Liver (tissue), 9 donors: ENCODE data around the gene TNFAIP8. TPM values are rescaled to one million over a fixed set of nuclear protein-coding genes. Genes with fewer than 3 reads are reported as not detected.

Source experiments
- DNase-seq: peaks from one replicate; pipeline ENCODE4 v3.0.0-alpha.2; 2017; ENCODE audit warnings: low spot score
- H3K27ac ChIP-seq, 2 donors: one replicate each; pipeline ENCODE4 v1.7.0; 2013; ENCODE audit warnings: inconsistent platforms in 2 of 2, low read length in 2 of 2, control low read depth in 1 of 2, low read depth in 1 of 2, mild to moderate bottlenecking in 1 of 2
- H3K27me3 ChIP-seq, 4 donors: one replicate each; pipeline versions ENCODE4 v1.6.1 to v1.7.0; 2013; ENCODE audit warnings: low read length in 3 of 4, inconsistent platforms in 1 of 4, mild to moderate bottlenecking in 1 of 4, moderate library complexity in 1 of 4; ENCODE audit not compliant: control insufficient read depth in 4 of 4, insufficient read depth in 4 of 4
- H3K36me3 ChIP-seq, 4 donors: one replicate each; pipeline versions ENCODE4 v1.6.1 to v1.7.0; 2013; ENCODE audit warnings: low read length in 3 of 4, mild to moderate bottlenecking in 3 of 4, low read depth in 1 of 4, moderate library complexity in 1 of 4; ENCODE audit not compliant: control insufficient read depth in 4 of 4, insufficient read depth in 3 of 4
- H3K4me1 ChIP-seq, 4 donors: one replicate each; pipeline versions ENCODE4 v1.6.1 to v1.7.0; 2013; ENCODE audit warnings: low read length in 3 of 4, mild to moderate bottlenecking in 3 of 4, moderate library complexity in 1 of 4; ENCODE audit not compliant: control insufficient read depth in 4 of 4, insufficient read depth in 4 of 4
- H3K4me3 ChIP-seq, 3 donors: one replicate each; pipeline versions ENCODE4 v1.6.1 to v1.7.0; 2013; ENCODE audit warnings: low read length in 3 of 3, control low read depth in 1 of 3, low read depth in 1 of 3, mild to moderate bottlenecking in 1 of 3
- H3K9ac ChIP-seq, 2 donors: one replicate each; pipeline ENCODE4 v1.7.0; 2013; ENCODE audit warnings: low read length in 2 of 2, mild to moderate bottlenecking in 2 of 2, moderate library complexity in 2 of 2, control low read depth in 1 of 2, low read depth in 1 of 2
- H3K9me3 ChIP-seq, 4 donors: one replicate each; pipeline versions ENCODE4 v1.6.1 to v1.7.0; 2013; ENCODE audit warnings: low read length in 3 of 4; ENCODE audit not compliant: control insufficient read depth in 4 of 4
- CTCF ChIP-seq: fragments of 150-350 bp; IDR thresholded peaks from 2 replicates; pipeline ENCODE4 v1.5.1; 2017; ENCODE audit warnings: improper control_type of control experiment, low read depth, low read length; ENCODE audit not compliant: missing input control
- EGR1 ChIP-seq, 2 donors: IDR thresholded peaks; 2 replicates each; pipeline ENCODE4 v1.6.1; 2016 to 2018; ENCODE audit warnings: antibody characterized with exemption in 2 of 2, low read depth in 2 of 2
- FOXA1 ChIP-seq: IDR thresholded peaks from 2 replicates; pipeline ENCODE4 v1.6.1; 2016; ENCODE audit warnings: antibody characterized with exemption
- FOXA2 ChIP-seq: IDR thresholded peaks from 2 replicates; pipeline ENCODE4 v1.6.1; 2016; ENCODE audit warnings: antibody characterized with exemption
- GABPA ChIP-seq, 2 donors: IDR thresholded peaks in 1 of 2; conservative IDR thresholded peaks in 1 of 2; 2 replicates each; pipeline ENCODE4 v1.6.1; 2016; ENCODE audit warnings: antibody characterized with exemption in 2 of 2, mild to moderate bottlenecking in 1 of 2, moderate library complexity in 1 of 2
- HNF4G ChIP-seq: IDR thresholded peaks from 2 replicates; pipeline ENCODE4 v1.6.1; 2016; ENCODE audit warnings: antibody characterized with exemption
- JUND ChIP-seq, 2 donors: IDR thresholded peaks; 2 replicates each; pipeline ENCODE4 v1.6.1; 2016; ENCODE audit warnings: antibody characterized with exemption in 2 of 2
- MAX ChIP-seq: IDR thresholded peaks from 2 replicates; pipeline ENCODE4 v1.6.1; 2016; ENCODE audit warnings: antibody characterized with exemption
- NR2F2 ChIP-seq: IDR thresholded peaks from 2 replicates; pipeline ENCODE4 v1.6.1; 2016; ENCODE audit warnings: antibody characterized with exemption
- RXRA ChIP-seq, 2 donors: IDR thresholded peaks; 2 replicates each; pipeline ENCODE4 v1.6.1; 2017 to 2018; ENCODE audit warnings: antibody characterized with exemption in 2 of 2, mild to moderate bottlenecking in 1 of 2
- TAF1 ChIP-seq: conservative IDR thresholded peaks from 2 replicates; pipeline ENCODE4 v1.6.1; 2016; ENCODE audit warnings: antibody characterized with exemption, mild to moderate bottlenecking
- YY1 ChIP-seq: IDR thresholded peaks from 2 replicates; pipeline ENCODE4 v1.6.1; 2016; ENCODE audit warnings: antibody characterized with exemption, mild to moderate bottlenecking
- whole genome bisulfite sequencing: extraction: QIAGEN DNeasy Blood & Tissue Kit; methylation state at CpG from one replicate; pipeline ENCODE4 v1.1.7; 2013; 5-methylcytosine and 5-hydroxymethylcytosine counted together
- polyA plus RNA-seq, 2 donors: library from polyadenylated mRNA; stranded (reverse) in 1 of 2; unstranded in 1 of 2; fragments of 200-250 nt in 1 of 2; fragments of >200 nt in 1 of 2; fragmentation: Nextera tagmentation in 1 of 2; extraction: Ambion mirVana in 1 of 2; gene quantifications; one replicate each; pipeline versions ENCODE4 v1.2.1 to v1.2.3, GENCODE V29; 2013 to 2015
- total RNA-seq, 2 donors: library from RNA; depleted of rRNA; stranded (reverse); fragments of >200 nt; gene quantifications; one replicate each; pipeline ENCODE4 v1.2.3, GENCODE V29; 2014
- TF ChIP-seq, protein P1 (sequence below): IDR thresholded peaks from 2 replicates; pipeline ENCODE4 v1.6.1; 2016; ENCODE audit warnings: antibody characterized with exemption, mild to moderate bottlenecking
- TF ChIP-seq, protein P2 (sequence below): IDR thresholded peaks from 2 replicates; pipeline ENCODE4 v1.6.1; 2016; ENCODE audit warnings: antibody characterized with exemption
- donor health status: healthy.
- donor health status: healthy.
- donor health status: healthy.
- donor health status: healthy.
- donor health status: healthy.

TNFAIP8 gene
- total and polyA plus RNA-seq, 4 donors, result 2.6 to 28.6 (median 4.4) TPM

GRCh38 chr5:119343766-119344165 is 12.1 kb upstream of the TNFAIP8 start:
- H3K27me3 ChIP-seq, result no peaks in the 10 kb centered on the region
- DNase-seq, result no peak
- no peaks in the 10 kb centered on the region for H3K36me3 ChIP-seq
- H3K9me3 ChIP-seq, result no peaks in the 10 kb centered on the region
- H3K4me3 ChIP-seq, result no peak overlapping the region
- 90% methylated on average over 3 of the region's 3 CpGs for WGBS
- peaks cover 0 to 2% (median 0%) of the 10 kb centered on the region in 4 donors for H3K4me1 ChIP-seq
- H3K9ac ChIP-seq, result no peak overlapping the region
- TF ChIP-seq JUND (IDR thresholded peaks at IDR 0.05) (no peak), GABPA (IDR thresholded peaks at IDR 0.05 in 1 of 2, conservative IDR thresholded peaks at IDR 0.05 in 1 of 2) (no peak)
- H3K27ac ChIP-seq, result no peak overlapping the region

GRCh38 chr5:119344231-119344630 is 11.6 kb upstream of the TNFAIP8 start:
- no peak overlapping the region for H3K27ac ChIP-seq
- H3K4me1 ChIP-seq, result peaks cover 0 to 2% (median 0%) of the 10 kb centered on the region in 4 donors
- H3K9ac ChIP-seq, result no peak overlapping the region
- no peaks in the 10 kb centered on the region for H3K36me3 ChIP-seq
- H3K9me3 ChIP-seq, result no peaks in the 10 kb centered on the region
- TF ChIP-seq, protein P1, sequence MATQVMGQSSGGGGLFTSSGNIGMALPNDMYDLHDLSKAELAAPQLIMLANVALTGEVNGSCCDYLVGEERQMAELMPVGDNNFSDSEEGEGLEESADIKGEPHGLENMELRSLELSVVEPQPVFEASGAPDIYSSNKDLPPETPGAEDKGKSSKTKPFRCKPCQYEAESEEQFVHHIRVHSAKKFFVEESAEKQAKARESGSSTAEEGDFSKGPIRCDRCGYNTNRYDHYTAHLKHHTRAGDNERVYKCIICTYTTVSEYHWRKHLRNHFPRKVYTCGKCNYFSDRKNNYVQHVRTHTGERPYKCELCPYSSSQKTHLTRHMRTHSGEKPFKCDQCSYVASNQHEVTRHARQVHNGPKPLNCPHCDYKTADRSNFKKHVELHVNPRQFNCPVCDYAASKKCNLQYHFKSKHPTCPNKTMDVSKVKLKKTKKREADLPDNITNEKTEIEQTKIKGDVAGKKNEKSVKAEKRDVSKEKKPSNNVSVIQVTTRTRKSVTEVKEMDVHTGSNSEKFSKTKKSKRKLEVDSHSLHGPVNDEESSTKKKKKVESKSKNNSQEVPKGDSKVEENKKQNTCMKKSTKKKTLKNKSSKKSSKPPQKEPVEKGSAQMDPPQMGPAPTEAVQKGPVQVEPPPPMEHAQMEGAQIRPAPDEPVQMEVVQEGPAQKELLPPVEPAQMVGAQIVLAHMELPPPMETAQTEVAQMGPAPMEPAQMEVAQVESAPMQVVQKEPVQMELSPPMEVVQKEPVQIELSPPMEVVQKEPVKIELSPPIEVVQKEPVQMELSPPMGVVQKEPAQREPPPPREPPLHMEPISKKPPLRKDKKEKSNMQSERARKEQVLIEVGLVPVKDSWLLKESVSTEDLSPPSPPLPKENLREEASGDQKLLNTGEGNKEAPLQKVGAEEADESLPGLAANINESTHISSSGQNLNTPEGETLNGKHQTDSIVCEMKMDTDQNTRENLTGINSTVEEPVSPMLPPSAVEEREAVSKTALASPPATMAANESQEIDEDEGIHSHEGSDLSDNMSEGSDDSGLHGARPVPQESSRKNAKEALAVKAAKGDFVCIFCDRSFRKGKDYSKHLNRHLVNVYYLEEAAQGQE, result no peak
- TF ChIP-seq CTCF (no peak), RXRA (IDR thresholded peaks at IDR 0.05) (no peak), JUND (IDR thresholded peaks at IDR 0.05) (no peak), GABPA (IDR thresholded peaks at IDR 0.05 in 1 of 2, conservative IDR thresholded peaks at IDR 0.05 in 1 of 2) (no peak)
- no peak overlapping the region for H3K4me3 ChIP-seq
- WGBS, result 46% methylated on average over 2 of the region's 2 CpGs
- no peaks in the 10 kb centered on the region for H3K27me3 ChIP-seq
- no peak for DNase-seq

DNA sequence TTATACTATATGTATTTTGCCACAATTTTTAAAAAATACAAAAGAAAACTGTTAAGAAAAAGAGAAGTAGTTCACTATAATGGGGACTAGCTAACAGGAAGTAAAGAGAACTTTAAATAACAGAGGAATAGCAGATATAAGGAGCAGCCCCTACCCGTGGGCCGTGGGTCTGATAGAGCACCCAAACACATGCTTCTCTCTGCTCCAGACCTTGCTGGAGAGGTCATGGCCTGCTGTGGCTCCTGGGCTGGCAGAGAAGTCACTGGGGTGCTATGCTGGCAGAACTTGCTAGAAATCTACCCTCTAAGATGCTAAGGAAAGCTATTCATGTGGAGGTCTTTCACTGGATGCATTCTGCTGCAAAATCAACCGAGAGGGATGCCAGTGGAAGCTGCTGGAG is 10.0 kb upstream of the TNFAIP8 start:
- WGBS, result 76% methylated on average over 3 of the region's 3 CpGs
- H3K27ac ChIP-seq, result no peak overlapping the region
- no peak overlapping the region for H3K9ac ChIP-seq
- H3K4me3 ChIP-seq, result no peak overlapping the region
- H3K4me1 ChIP-seq, result no peaks in the 10 kb centered on the region
- no peaks in the 10 kb centered on the region for H3K36me3 ChIP-seq
- TF ChIP-seq TAF1 (no peak), RXRA (IDR thresholded peaks at IDR 0.05) (no peak), FOXA1 (no peak), YY1 (no peak), NR2F2 (no peak), FOXA2 (no peak), CTCF (no peak), JUND (IDR thresholded peaks at IDR 0.05) (no peak), MAX (no peak), HNF4G (no peak), EGR1 (IDR thresholded peaks at IDR 0.05; ENCODE audit: low read depth in 2 of 2) (no peak)
- TF ChIP-seq, protein P2, sequence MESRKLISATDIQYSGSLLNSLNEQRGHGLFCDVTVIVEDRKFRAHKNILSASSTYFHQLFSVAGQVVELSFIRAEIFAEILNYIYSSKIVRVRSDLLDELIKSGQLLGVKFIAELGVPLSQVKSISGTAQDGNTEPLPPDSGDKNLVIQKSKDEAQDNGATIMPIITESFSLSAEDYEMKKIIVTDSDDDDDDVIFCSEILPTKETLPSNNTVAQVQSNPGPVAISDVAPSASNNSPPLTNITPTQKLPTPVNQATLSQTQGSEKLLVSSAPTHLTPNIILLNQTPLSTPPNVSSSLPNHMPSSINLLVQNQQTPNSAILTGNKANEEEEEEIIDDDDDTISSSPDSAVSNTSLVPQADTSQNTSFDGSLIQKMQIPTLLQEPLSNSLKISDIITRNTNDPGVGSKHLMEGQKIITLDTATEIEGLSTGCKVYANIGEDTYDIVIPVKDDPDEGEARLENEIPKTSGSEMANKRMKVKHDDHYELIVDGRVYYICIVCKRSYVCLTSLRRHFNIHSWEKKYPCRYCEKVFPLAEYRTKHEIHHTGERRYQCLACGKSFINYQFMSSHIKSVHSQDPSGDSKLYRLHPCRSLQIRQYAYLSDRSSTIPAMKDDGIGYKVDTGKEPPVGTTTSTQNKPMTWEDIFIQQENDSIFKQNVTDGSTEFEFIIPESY, result no peak
- DNase-seq, result no peak
- H3K27me3 ChIP-seq, result no peaks in the 10 kb centered on the region
- no peaks in the 10 kb centered on the region for H3K9me3 ChIP-seq
